ENCODE data around the gene RAVER2.
"Not testable (repeated sequence)": the region's sequence is repeated elsewhere in the genome, so short reads cannot be mapped to it uniquely, and the experiment has no call there.

The RAVER2 gene

GRCh38 chr1:64744492-64745180 lies at the start of gene RAVER2:
TSS of gene RAVER2 (plus strand) at chr1:64745075. CDS start at chr1:64745173, 98 bp downstream.
- no peaks in the 10 kb centered on the region for H3K36me3 ChIP-seq (ENCODE audit: insufficient read depth, low read length)
- no peaks in the 10 kb centered on the region for H3K9me3 ChIP-seq (ENCODE audit: control insufficient read depth, insufficient read depth, low read length)
- peak within 1 kb of the TSS; percentile 71 for H3K9ac ChIP-seq (ENCODE audit: low read depth, low read length)

GRCh38 chr1:64696879-64697278 lies 48.0 kb upstream of the RAVER2 start:
- Histone ChIP-seq H3K4me1 (ENCODE audit: insufficient read depth, low read length) (peaks cover 11% of the 10 kb centered on the region; the same call in 1 of the 2 replicates), H3K9me3 (ENCODE audit: control insufficient read depth, insufficient read depth, low read length) (no peaks in the 10 kb centered on the region), H3K9ac (ENCODE audit: low read depth, low read length) (no peak overlapping the region), H3K36me3 (ENCODE audit: insufficient read depth, low read length) (no peaks in the 10 kb centered on the region; the same call in 1 of the 2 replicates)

More at GRCh38 chr1:64744492-64745180, at the start of gene RAVER2:
- H3K4me1 ChIP-seq (ENCODE audit: insufficient read depth, low read length), result no peaks in the 10 kb centered on the region

GRCh38 chr1:64699327-64699726 lies 45.5 kb upstream of the RAVER2 start:
- no peaks in the 10 kb centered on the region for H3K9me3 ChIP-seq (ENCODE audit: control insufficient read depth, insufficient read depth, low read length)
- no peaks in the 10 kb centered on the region for H3K36me3 ChIP-seq (ENCODE audit: insufficient read depth, low read length)
- peaks cover 7% of the 10 kb centered on the region; the same call in 1 of the 2 replicates for H3K4me1 ChIP-seq (ENCODE audit: insufficient read depth, low read length)
- H3K9ac ChIP-seq (ENCODE audit: low read depth, low read length), result no peak overlapping the region

- Histone ChIP-seq H3K4me1 (ENCODE audit: insufficient read depth, low read length) (peaks cover 10% of the 10 kb centered on the region; the same call in 1 of the 2 replicates), H3K9me3 (ENCODE audit: control insufficient read depth, insufficient read depth, low read length) (no peaks in the 10 kb centered on the region), H3K9ac (ENCODE audit: low read depth, low read length) (no peak overlapping the region), H3K36me3 (ENCODE audit: insufficient read depth, low read length) (no peaks in the 10 kb centered on the region)
These were observed 43.8 kb upstream of the RAVER2 start for GRCh38 chr1:64701071-64701470.

- Histone ChIP-seq H3K9me3 (ENCODE audit: control insufficient read depth, insufficient read depth, low read length) (no peaks in the 10 kb centered on the region), H3K4me1 (ENCODE audit: insufficient read depth, low read length) (peaks cover 10% of the 10 kb centered on the region; the same call in 1 of the 2 replicates), H3K9ac (ENCODE audit: low read depth, low read length) (no peak overlapping the region), H3K36me3 (ENCODE audit: insufficient read depth, low read length) (no peaks in the 10 kb centered on the region)
These were observed 43.0 kb upstream of the RAVER2 start for GRCh38 chr1:64701886-64702285.

- H3K4me1 ChIP-seq (ENCODE audit: insufficient read depth, low read length), result peaks cover 10% of the 10 kb centered on the region; the same call in 1 of the 2 replicates
- not testable (repeated sequence) for H3K36me3 ChIP-seq (ENCODE audit: insufficient read depth, low read length); H3K9ac ChIP-seq (ENCODE audit: low read depth, low read length); H3K9me3 ChIP-seq (ENCODE audit: control insufficient read depth, insufficient read depth, low read length)
These were observed 42.2 kb upstream of the RAVER2 start for GRCh38 chr1:64702670-64703069.

- no peaks in the 10 kb centered on the region for H3K36me3 ChIP-seq (ENCODE audit: insufficient read depth, low read length)
- H3K4me1 ChIP-seq (ENCODE audit: insufficient read depth, low read length), result peaks cover 10% of the 10 kb centered on the region; the same call in 1 of the 2 replicates
- H3K9me3 ChIP-seq (ENCODE audit: control insufficient read depth, insufficient read depth, low read length), result no peaks in the 10 kb centered on the region
- H3K9ac ChIP-seq (ENCODE audit: low read depth, low read length), result no peak overlapping the region
These were observed 41.3 kb upstream of the RAVER2 start for GRCh38 chr1:64703600-64703999.

- H3K4me1 ChIP-seq (ENCODE audit: insufficient read depth, low read length), result peaks cover 3% of the 10 kb centered on the region; the same call in 1 of the 2 replicates
- H3K9me3 ChIP-seq (ENCODE audit: control insufficient read depth, insufficient read depth, low read length), result no peaks in the 10 kb centered on the region
- H3K9ac ChIP-seq (ENCODE audit: low read depth, low read length), result no peak overlapping the region
- H3K36me3 ChIP-seq (ENCODE audit: insufficient read depth, low read length), result no peaks in the 10 kb centered on the region
These were observed 39.3 kb upstream of the RAVER2 start for GRCh38 chr1:64705591-64705990.

- no peak overlapping the region for H3K9ac ChIP-seq (ENCODE audit: low read depth, low read length)
- H3K9me3 ChIP-seq (ENCODE audit: control insufficient read depth, insufficient read depth, low read length), result no peaks in the 10 kb centered on the region
- H3K4me1 ChIP-seq (ENCODE audit: insufficient read depth, low read length), result no peaks in the 10 kb centered on the region
- H3K36me3 ChIP-seq (ENCODE audit: insufficient read depth, low read length), result no peaks in the 10 kb centered on the region
These were observed 33.6 kb upstream of the RAVER2 start for GRCh38 chr1:64711266-64711665.

GRCh38 chr1:64712049-64712448 lies 32.8 kb upstream of the RAVER2 start:
- Histone ChIP-seq H3K4me1 (ENCODE audit: insufficient read depth, low read length) (no peaks in the 10 kb centered on the region), H3K36me3 (ENCODE audit: insufficient read depth, low read length) (no peaks in the 10 kb centered on the region), H3K9me3 (ENCODE audit: control insufficient read depth, insufficient read depth, low read length) (no peaks in the 10 kb centered on the region), H3K9ac (ENCODE audit: low read depth, low read length) (no peak overlapping the region)

GRCh38 chr1:64715186-64715585 lies 29.7 kb upstream of the RAVER2 start:
- Histone ChIP-seq H3K9ac (ENCODE audit: low read depth, low read length) (no peak overlapping the region), H3K9me3 (ENCODE audit: control insufficient read depth, insufficient read depth, low read length) (no peaks in the 10 kb centered on the region; the same call in 1 of the 2 replicates), H3K4me1 (ENCODE audit: insufficient read depth, low read length) (no peaks in the 10 kb centered on the region), H3K36me3 (ENCODE audit: insufficient read depth, low read length) (no peaks in the 10 kb centered on the region)

GRCh38 chr1:64721135-64721534 lies 23.7 kb upstream of the RAVER2 start:
- no peaks in the 10 kb centered on the region for H3K36me3 ChIP-seq (ENCODE audit: insufficient read depth, low read length)
- no peak overlapping the region for H3K9ac ChIP-seq (ENCODE audit: low read depth, low read length)
- peaks cover 5% of the 10 kb centered on the region; the same call in 1 of the 2 replicates for H3K4me1 ChIP-seq (ENCODE audit: insufficient read depth, low read length)
- H3K9me3 ChIP-seq (ENCODE audit: control insufficient read depth, insufficient read depth, low read length), result no peaks in the 10 kb centered on the region; the same call in 1 of the 2 replicates

GRCh38 chr1:64721576-64722145 lies 23.2 kb upstream of the RAVER2 start:
- Histone ChIP-seq H3K4me1 (ENCODE audit: insufficient read depth, low read length) (peaks cover 5% of the 10 kb centered on the region; the same call in 1 of the 2 replicates), H3K9ac (ENCODE audit: low read depth, low read length) (no peak overlapping the region), H3K9me3 (ENCODE audit: control insufficient read depth, insufficient read depth, low read length) (no peaks in the 10 kb centered on the region; the same call in 1 of the 2 replicates), H3K36me3 (ENCODE audit: insufficient read depth, low read length) (no peaks in the 10 kb centered on the region)

- no peak overlapping the region for H3K9ac ChIP-seq (ENCODE audit: low read depth, low read length)
- no peaks in the 10 kb centered on the region for H3K36me3 ChIP-seq (ENCODE audit: insufficient read depth, low read length)
- H3K4me1 ChIP-seq (ENCODE audit: insufficient read depth, low read length), result peaks cover 5% of the 10 kb centered on the region; the same call in 1 of the 2 replicates
- H3K9me3 ChIP-seq (ENCODE audit: control insufficient read depth, insufficient read depth, low read length), result no peaks in the 10 kb centered on the region
These were observed 17.0 kb upstream of the RAVER2 start for GRCh38 chr1:64727861-64728260.
